Fibroblast of mammary gland (primary cell): ENCODE measurements around the gene TMEM242.

Experiments
- DNase-seq: peaks from one replicate; pipeline ENCODE4 v3.0.0-alpha.2; 2010; ENCODE audit warnings: low read depth
- H3K4me3 ChIP-seq: 2 replicates; pipeline ENCODE4 v1.5.1; 2011; ENCODE audit warnings: low read depth, mild to moderate bottlenecking, low read length, moderate library complexity; ENCODE audit not compliant: control insufficient read depth
- TF ChIP-seq, protein P1 (sequence below): conservative IDR thresholded peaks from 2 replicates; pipeline ENCODE4 v1.5.1; 2011; ENCODE audit warnings: low read depth, low read length, inconsistent platforms; ENCODE audit not compliant: control insufficient read depth, insufficient read depth

TMEM242 gene

DNA sequence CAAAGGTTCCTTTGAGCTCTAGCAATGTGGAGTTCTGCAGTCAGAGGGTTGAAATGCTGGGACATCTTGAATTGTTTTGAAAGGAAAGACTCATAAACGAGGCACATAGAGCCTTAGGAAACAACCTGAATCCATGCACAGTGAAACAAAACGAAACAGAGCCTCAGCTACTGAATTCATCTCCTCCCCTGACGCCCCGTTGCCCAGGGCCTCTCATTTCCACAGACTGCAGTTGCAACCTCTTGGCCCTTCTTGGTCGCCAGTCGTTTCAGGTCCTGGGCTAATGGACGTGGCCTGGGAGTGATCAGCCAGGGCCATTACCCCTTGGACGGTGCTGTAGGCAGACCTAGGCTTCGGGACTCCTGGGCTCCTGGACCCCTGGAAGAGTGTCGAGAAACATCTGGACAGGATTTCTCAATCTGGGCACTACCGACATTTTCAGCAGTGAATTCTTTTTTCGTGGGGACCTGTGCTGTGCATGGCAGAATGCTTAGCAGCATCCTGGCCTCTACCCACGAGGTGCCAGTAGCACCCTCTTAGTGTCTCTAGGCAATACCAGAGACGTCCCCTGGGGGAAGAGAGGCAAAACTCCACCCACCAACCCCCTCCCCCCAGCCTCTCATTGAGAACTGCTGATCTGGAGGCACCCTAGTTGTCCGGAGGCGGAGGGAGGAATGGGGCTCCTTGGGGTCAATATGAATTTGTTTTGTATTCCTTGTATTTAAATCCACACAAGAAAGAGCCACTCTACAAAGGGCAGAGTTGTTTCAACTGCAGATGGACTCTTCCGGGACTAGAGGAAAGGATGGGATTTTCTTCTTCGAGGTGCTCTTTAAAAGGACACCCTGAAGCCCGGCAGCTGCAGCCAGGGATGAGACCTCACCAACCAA lies 50.2 kb downstream of the TMEM242 start:
- H3K4me3 ChIP-seq = no peak overlapping the region
- TF ChIP-seq, protein P1, sequence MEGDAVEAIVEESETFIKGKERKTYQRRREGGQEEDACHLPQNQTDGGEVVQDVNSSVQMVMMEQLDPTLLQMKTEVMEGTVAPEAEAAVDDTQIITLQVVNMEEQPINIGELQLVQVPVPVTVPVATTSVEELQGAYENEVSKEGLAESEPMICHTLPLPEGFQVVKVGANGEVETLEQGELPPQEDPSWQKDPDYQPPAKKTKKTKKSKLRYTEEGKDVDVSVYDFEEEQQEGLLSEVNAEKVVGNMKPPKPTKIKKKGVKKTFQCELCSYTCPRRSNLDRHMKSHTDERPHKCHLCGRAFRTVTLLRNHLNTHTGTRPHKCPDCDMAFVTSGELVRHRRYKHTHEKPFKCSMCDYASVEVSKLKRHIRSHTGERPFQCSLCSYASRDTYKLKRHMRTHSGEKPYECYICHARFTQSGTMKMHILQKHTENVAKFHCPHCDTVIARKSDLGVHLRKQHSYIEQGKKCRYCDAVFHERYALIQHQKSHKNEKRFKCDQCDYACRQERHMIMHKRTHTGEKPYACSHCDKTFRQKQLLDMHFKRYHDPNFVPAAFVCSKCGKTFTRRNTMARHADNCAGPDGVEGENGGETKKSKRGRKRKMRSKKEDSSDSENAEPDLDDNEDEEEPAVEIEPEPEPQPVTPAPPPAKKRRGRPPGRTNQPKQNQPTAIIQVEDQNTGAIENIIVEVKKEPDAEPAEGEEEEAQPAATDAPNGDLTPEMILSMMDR = no peak
- no peak for DNase-seq

DNA sequence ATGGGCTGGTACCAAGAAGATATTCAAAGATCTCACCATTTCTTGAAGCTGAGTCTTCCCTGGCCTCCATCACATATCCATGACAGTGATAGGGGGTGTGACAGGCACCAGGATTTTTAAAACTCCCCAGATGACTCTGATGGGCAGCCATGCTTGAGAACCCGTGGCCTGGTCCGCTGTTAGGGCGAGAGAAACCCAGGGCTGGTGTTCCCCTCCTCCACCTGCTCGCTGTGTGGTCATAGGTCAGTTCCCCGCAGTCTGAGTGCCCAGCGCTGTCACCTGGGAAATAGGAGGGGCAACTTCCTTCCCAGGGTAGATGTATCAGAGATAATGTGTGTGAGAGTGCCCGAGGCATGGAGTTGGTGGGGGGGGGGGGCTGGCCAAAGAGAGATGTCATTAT lies 50.9 kb downstream of the TMEM242 start:
- no peak for DNase-seq
- no peak overlapping the region for H3K4me3 ChIP-seq
- TF ChIP-seq, protein P1 = no peak

DNA sequence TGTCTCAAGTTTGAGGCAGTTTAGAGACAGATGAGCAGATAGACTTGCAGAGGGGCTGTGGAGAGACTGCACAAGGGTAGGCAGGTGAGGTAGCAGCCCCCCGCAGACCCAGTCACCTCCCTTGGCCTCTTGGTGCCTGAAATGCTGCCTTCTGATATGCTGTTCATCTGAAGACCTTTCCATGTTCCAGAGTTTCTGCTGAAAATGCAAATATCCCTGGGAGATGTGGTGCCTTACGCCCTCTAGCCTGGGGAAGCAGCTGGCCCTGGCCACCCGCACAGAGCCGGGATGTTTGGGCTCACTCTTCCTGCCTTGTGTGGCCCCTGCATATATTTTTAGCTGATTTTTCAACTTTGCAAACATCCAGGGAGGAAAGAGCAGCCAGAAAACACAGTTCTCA lies 51.4 kb downstream of the TMEM242 start:
- DNase-seq = no peak
- TF ChIP-seq, protein P1 = no peak
- no peak overlapping the region for H3K4me3 ChIP-seq

DNA sequence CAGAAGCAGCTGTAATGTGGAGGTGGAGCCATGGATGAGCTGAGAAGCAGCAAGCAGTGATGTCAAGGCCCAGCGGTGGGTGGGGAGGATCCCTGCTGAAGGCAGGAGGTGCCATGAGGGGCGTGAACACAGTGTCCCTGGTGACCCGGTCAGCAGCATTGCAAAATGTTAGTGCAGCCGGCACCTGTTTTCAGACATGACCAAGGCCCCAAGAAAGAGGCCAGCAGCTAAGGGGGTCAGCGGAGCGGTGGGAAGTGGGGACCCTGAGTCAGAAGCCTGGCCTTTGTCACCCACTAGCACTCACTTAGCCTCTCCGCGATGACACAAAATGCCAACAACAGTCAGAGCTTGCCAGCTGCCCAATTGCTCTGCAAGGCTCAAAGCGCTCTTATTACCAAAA lies 51.9 kb downstream of the TMEM242 start:
- TF ChIP-seq, protein P1 = no peak
- no peak for DNase-seq

DNA sequence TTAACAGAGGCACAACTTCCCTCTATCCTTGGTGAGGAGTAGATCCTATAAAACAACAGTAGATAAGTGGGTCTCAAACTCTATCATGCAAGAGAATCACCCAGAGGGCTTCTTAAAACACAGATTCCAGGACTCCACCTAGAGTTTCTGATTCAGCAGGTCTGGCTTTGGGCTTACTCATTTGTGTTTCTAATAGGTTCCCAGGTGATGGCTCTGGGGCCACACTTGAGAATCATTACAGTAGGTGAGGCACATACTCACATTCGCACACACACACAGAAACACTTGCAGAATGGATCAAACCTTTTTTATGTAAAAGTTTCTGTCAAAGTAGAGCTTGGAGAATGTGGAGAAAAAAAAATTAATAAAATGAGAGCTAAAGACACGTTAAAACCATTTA lies 52.4 kb downstream of the TMEM242 start:
- DNase-seq = no peak
- no peak overlapping the region for H3K4me3 ChIP-seq
- TF ChIP-seq, protein P1 = no peak

More for the DNA sequence above, 51.9 kb downstream of the TMEM242 start:
- H3K4me3 ChIP-seq = no peak overlapping the region

DNA sequence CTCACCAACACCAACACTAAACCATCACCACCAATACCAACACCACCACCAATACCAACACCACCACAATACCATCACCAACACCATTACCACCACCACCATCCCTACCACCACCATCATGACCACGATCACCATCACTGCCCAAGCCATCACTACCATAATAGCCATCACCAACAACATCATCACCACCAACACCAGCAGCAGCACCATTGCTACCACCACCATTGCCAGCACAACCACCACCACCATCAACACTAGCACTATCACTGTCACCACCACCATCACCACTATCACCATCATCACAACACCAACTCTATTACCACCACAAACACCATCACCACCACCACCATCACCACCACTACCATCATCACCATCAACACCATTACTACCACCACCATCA lies 53.0 kb downstream of the TMEM242 start:
- TF ChIP-seq, protein P1 = no peak
- no peak for DNase-seq
- H3K4me3 ChIP-seq = no peak overlapping the region
